ENCODE results near the gene MLPH.

The MLPH gene

GRCh38 chr2:237459226-237459625 is 27.8 kb upstream of the MLPH start:
- Histone ChIP-seq H4K20me1 (ENCODE audit: insufficient read depth, low read length) (no peaks in the 10 kb centered on the region), H3K27me3 (ENCODE audit: insufficient read depth, low read length, poor library complexity) (no peaks in the 10 kb centered on the region), H3K9me3 (ENCODE audit: insufficient read depth, low read length, severe bottlenecking) (peaks cover 2% of the 10 kb centered on the region), H3K4me3 (ENCODE audit: low read depth in 1 of 2, low read length in 2 of 2) (no peak overlapping the region), H3K4me1 (ENCODE audit: insufficient read depth, low read length) (no peaks in the 10 kb centered on the region), H3K9ac (ENCODE audit: low read depth, low read length) (no peak overlapping the region), H3K36me3 (ENCODE audit: insufficient read depth, low read length) (no peaks in the 10 kb centered on the region), H2AFZ (ENCODE audit: low read depth, low read length) (no peak overlapping the region), H3K79me2 (ENCODE audit: insufficient read depth, low read length) (no peaks in the 10 kb centered on the region), H3K27ac (ENCODE audit: low read length) (no peak overlapping the region), H3K4me2 (ENCODE audit: insufficient read depth, low read length) (no peak overlapping the region)
- TF ChIP-seq CTCF (IDR thresholded peaks at IDR 0.05; ENCODE audit: borderline replicate concordance, extremely low read depth, low read length, poor library complexity, severe bottlenecking) (no peak), EZH2 (IDR thresholded peaks at IDR 0.05; ENCODE audit: borderline replicate concordance, low read depth, low read length, severe bottlenecking) (no peak)
- ATAC-seq (ENCODE audit: insufficient read depth, low read depth) (no peak), DNase-seq (no peak)

GRCh38 chr2:237459741-237460174 is 27.3 kb upstream of the MLPH start:
- H3K9ac ChIP-seq (ENCODE audit: low read depth, low read length) = no peak overlapping the region
- H3K9me3 ChIP-seq (ENCODE audit: insufficient read depth, low read length, severe bottlenecking) = peaks cover 2% of the 10 kb centered on the region
- H3K79me2 ChIP-seq (ENCODE audit: insufficient read depth, low read length) = no peaks in the 10 kb centered on the region
- TF ChIP-seq CTCF (IDR thresholded peaks at IDR 0.05; ENCODE audit: borderline replicate concordance, extremely low read depth, low read length, poor library complexity, severe bottlenecking) (no peak), EZH2 (IDR thresholded peaks at IDR 0.05; ENCODE audit: borderline replicate concordance, low read depth, low read length, severe bottlenecking) (no peak)
- no peak overlapping the region for H3K27ac ChIP-seq (ENCODE audit: low read length)
- no peak overlapping the region for H3K4me2 ChIP-seq (ENCODE audit: insufficient read depth, low read length)
- H3K4me1 ChIP-seq (ENCODE audit: insufficient read depth, low read length) = no peaks in the 10 kb centered on the region
- H3K4me3 ChIP-seq (ENCODE audit: low read depth in 1 of 2, low read length in 2 of 2) = no peak overlapping the region
- H4K20me1 ChIP-seq (ENCODE audit: insufficient read depth, low read length) = no peaks in the 10 kb centered on the region
- no peaks in the 10 kb centered on the region for H3K36me3 ChIP-seq (ENCODE audit: insufficient read depth, low read length)
- H3K27me3 ChIP-seq (ENCODE audit: insufficient read depth, low read length, poor library complexity) = no peaks in the 10 kb centered on the region
- no peak for ATAC-seq (ENCODE audit: insufficient read depth, low read depth)
- no peak for DNase-seq
- no peak overlapping the region for H2AFZ ChIP-seq (ENCODE audit: low read depth, low read length)

GRCh38 chr2:237464757-237465391 is 22.2 kb upstream of the MLPH start:
- TF ChIP-seq EZH2 (IDR thresholded peaks at IDR 0.05; ENCODE audit: borderline replicate concordance, low read depth, low read length, severe bottlenecking) (no peak), CTCF (IDR thresholded peaks at IDR 0.05; ENCODE audit: borderline replicate concordance, extremely low read depth, low read length, poor library complexity, severe bottlenecking) (no peak)
- Histone ChIP-seq H3K4me2 (ENCODE audit: insufficient read depth, low read length) (no peak overlapping the region), H3K79me2 (ENCODE audit: insufficient read depth, low read length) (no peaks in the 10 kb centered on the region), H3K27me3 (ENCODE audit: insufficient read depth, low read length, poor library complexity) (no peaks in the 10 kb centered on the region), H3K36me3 (ENCODE audit: insufficient read depth, low read length) (no peaks in the 10 kb centered on the region), H3K9me3 (ENCODE audit: insufficient read depth, low read length, severe bottlenecking) (no peaks in the 10 kb centered on the region), H3K4me1 (ENCODE audit: insufficient read depth, low read length) (no peaks in the 10 kb centered on the region), H2AFZ (ENCODE audit: low read depth, low read length) (no peak overlapping the region), H3K9ac (ENCODE audit: low read depth, low read length) (no peak overlapping the region), H3K27ac (ENCODE audit: low read length) (no peak overlapping the region), H3K4me3 (ENCODE audit: low read depth in 1 of 2, low read length in 2 of 2) (no peak overlapping the region), H4K20me1 (ENCODE audit: insufficient read depth, low read length) (no peaks in the 10 kb centered on the region)
- DNase-seq = no peak
- no peak for ATAC-seq (ENCODE audit: insufficient read depth, low read depth)

Data from DND-41 (cell line).